Loucy (cell line): ENCODE measurements around the gene PNP.
"Not testable (repeated sequence)": the region's sequence is repeated elsewhere in the genome, so short reads cannot be mapped to it uniquely, and the experiment has no call there.

ENCODE experiments used
- H2AFZ ChIP-seq: fragments of 200-600 bp; sonication (generic); 2 replicates; pipeline ENCODE4 v1.6.0; 2016; ENCODE audit warnings: antibody characterized with exemption, mild to moderate bottlenecking, low read length, moderate library complexity
- H3F3A ChIP-seq: fragments of 200-600 bp; 2 replicates; pipeline ENCODE4 v1.6.0; 2016; ENCODE audit warnings: antibody characterized with exemption, low read depth, mild to moderate bottlenecking
- H3K27me3 ChIP-seq: fragments of 200-600 bp; sonication (generic); 2 replicates; pipeline ENCODE4 v1.6.1; 2014; ENCODE audit warnings: low read length, mild to moderate bottlenecking; ENCODE audit not compliant: insufficient read depth, poor library complexity, severe bottlenecking
- H3K36me3 ChIP-seq: fragments of 200-600 bp; sonication (generic); 2 replicates; pipeline ENCODE4 v1.6.1; 2016; ENCODE audit warnings: low read length; ENCODE audit not compliant: insufficient read depth
- H3K4me1 ChIP-seq: fragments of 200-600 bp; sonication (generic); 2 replicates; pipeline ENCODE4 v1.5.1; 2014; ENCODE audit warnings: low read length, mild to moderate bottlenecking; ENCODE audit not compliant: insufficient read depth, poor library complexity, severe bottlenecking
- H3K4me2 ChIP-seq: fragments of 200-600 bp; sonication (generic); 2 replicates; pipeline ENCODE4 v1.6.0; 2014; ENCODE audit warnings: antibody characterized with exemption, low read length, low read depth, mild to moderate bottlenecking; ENCODE audit not compliant: poor library complexity, severe bottlenecking
- H3K4me3 ChIP-seq: fragments of 200-600 bp; sonication (generic); 2 replicates; pipeline ENCODE4 v1.5.1; 2014; ENCODE audit warnings: low read length, mild to moderate bottlenecking, mixed read lengths; ENCODE audit not compliant: poor library complexity, severe bottlenecking
- H3K79me2 ChIP-seq: fragments of 200-600 bp; sonication (generic); 2 replicates; pipeline ENCODE4 v1.6.1; 2014; ENCODE audit warnings: low read length; ENCODE audit not compliant: insufficient read depth
- H3K9ac ChIP-seq: fragments of 200-600 bp; sonication (generic); 2 replicates; pipeline ENCODE4 v1.6.0; 2014; ENCODE audit warnings: mild to moderate bottlenecking, low read depth, low read length, moderate library complexity; ENCODE audit not compliant: poor library complexity, severe bottlenecking
- H3K9me2 ChIP-seq: fragments of 200-600 bp; sonication (generic); replicated peaks from 2 replicates; pipeline ENCODE4 v1.6.1; 2016; ENCODE audit warnings: low read depth, low read length, mixed read lengths
- H3K9me3 ChIP-seq: fragments of 200-600 bp; sonication (generic); 2 replicates; pipeline ENCODE4 v1.6.1; 2014; ENCODE audit warnings: mild to moderate bottlenecking, antibody characterized with exemption, low read length, low read depth; ENCODE audit not compliant: insufficient read depth
- H4K20me1 ChIP-seq: fragments of 200-600 bp; sonication (generic); 2 replicates; pipeline ENCODE4 v1.6.0; 2014; ENCODE audit warnings: antibody characterized with exemption, low read length, mild to moderate bottlenecking; ENCODE audit not compliant: insufficient read depth, poor library complexity, severe bottlenecking
- CTCF ChIP-seq: fragments of 200-600 bp; sonication (generic); conservative IDR thresholded peaks from 2 replicates; pipeline ENCODE4 v1.5.1; 2014; ENCODE audit warnings: mild to moderate bottlenecking, antibody characterized with exemption, low read length
- EZH2phosphoT487 ChIP-seq: fragments of 200-600 bp; IDR thresholded peaks from 2 replicates; pipeline ENCODE4 v1.6.1; 2018; ENCODE audit warnings: antibody characterized with exemption, mild to moderate bottlenecking, moderate library complexity, borderline replicate concordance

PNP gene

GRCh38 chr14:20503898-20504297 is 34.7 kb downstream of the PNP start:
- Histone ChIP-seq H3F3A (peaks cover 8% of the 10 kb centered on the region; the same call in 1 of the 2 replicates), H3K9me3 (no peaks in the 10 kb centered on the region), H3K9ac (no peak overlapping the region), H3K4me1 (peaks cover 15% of the 10 kb centered on the region), H3K4me2 (no peak overlapping the region), H3K9me2 (no peaks in the 10 kb centered on the region), H3K27me3 (no peaks in the 10 kb centered on the region), H3K79me2 (no peaks in the 10 kb centered on the region), H4K20me1 (no peaks in the 10 kb centered on the region), H2AFZ (peak overlapping the region; percentile 75; the same call in 1 of the 2 replicates), H3K36me3 (no peaks in the 10 kb centered on the region), H3K4me3 (no peak overlapping the region)
- TF ChIP-seq EZH2phosphoT487, result no peak
- no peak for TF ChIP-seq CTCF

DNA sequence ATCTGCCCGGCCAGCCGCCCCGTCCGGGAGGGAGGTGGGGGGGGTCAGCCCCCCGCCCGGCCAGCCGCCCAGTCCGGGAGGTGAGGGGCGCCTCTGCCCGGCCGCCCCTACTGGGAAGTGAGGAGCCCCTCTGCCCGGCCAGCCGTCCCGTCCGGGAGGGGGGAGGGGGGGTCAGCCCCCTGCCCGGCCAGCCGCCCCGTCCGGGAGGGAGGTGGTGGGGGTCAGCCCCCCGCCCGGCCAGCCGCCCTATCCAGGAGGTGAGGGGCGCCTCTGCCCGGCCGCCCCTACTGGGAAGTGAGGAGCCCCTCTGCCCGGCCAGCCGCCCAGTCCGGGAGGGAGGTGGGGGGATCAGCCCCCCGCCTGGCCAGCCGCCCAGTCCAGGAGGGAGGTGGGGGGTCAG is 37.1 kb downstream of the PNP start:
- H3K79me2 ChIP-seq, H3K4me3 ChIP-seq, H3F3A ChIP-seq, H3K9me3 ChIP-seq, H3K4me1 ChIP-seq, H2AFZ ChIP-seq, H3K27me3 ChIP-seq, H3K36me3 ChIP-seq, H3K9ac ChIP-seq, H3K4me2 ChIP-seq, H3K9me2 ChIP-seq, H4K20me1 ChIP-seq: not testable (repeated sequence)

GRCh38 chr14:20506752-20507151 is 37.5 kb downstream of the PNP start:
- H3K36me3 ChIP-seq, H3K9ac ChIP-seq, H3K9me3 ChIP-seq, H2AFZ ChIP-seq, H3K4me3 ChIP-seq, H3K4me1 ChIP-seq, H3K79me2 ChIP-seq, H3K27me3 ChIP-seq, H3K9me2 ChIP-seq, H3F3A ChIP-seq, H4K20me1 ChIP-seq, H3K4me2 ChIP-seq: not testable (repeated sequence)

DNA sequence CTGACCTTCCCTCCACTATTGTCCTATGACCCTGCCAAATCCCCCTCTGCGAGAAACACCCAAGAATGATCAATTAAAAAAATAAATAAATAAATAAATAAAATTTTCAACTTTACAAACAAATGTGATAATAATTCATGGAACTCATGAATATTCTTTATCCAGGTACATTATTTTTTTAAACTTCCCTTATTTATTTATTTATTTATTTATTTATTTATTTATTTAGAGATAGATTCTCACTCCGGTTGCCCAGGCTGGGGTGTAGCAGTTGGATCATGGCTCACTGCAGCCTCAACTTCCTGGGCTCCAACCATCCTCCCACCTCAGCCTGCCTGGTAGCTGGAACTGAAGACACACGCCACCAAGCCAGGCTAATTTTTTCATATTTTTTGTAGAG is 38.3 kb downstream of the PNP start:
- not testable (repeated sequence) for H3F3A ChIP-seq, H3K79me2 ChIP-seq, H3K36me3 ChIP-seq, H3K4me3 ChIP-seq, H2AFZ ChIP-seq, H3K9me3 ChIP-seq, H3K9me2 ChIP-seq, H4K20me1 ChIP-seq, H3K27me3 ChIP-seq, H3K4me1 ChIP-seq, H3K4me2 ChIP-seq, H3K9ac ChIP-seq

DNA sequence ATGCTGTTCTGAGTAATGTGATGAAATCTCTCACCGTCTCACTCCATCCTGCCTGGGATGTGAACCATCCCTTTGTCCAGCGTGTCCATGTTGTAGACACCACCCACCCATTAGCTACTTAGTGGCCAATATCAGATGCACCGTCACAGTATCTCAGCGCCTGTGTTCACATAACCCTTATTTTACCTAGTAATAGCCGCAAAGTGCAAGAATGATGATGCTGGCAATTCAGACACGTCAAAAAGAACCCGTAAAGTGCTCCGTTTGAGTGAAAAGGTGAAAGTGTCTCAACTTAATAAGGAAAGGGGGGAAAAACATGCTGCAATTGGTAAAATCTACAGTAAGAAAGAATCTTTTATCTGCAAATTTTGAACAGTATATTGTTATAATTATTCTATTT is 39.2 kb downstream of the PNP start:
- no peak overlapping the region for H3K4me3 ChIP-seq
- H3F3A ChIP-seq, result no peaks in the 10 kb centered on the region
- no peaks in the 10 kb centered on the region for H3K79me2 ChIP-seq
- H3K9me2 ChIP-seq, result no peaks in the 10 kb centered on the region
- H3K4me1 ChIP-seq, result no peaks in the 10 kb centered on the region
- no peak overlapping the region for H3K9ac ChIP-seq
- no peak for TF ChIP-seq EZH2phosphoT487
- no peak for TF ChIP-seq CTCF
- H3K27me3 ChIP-seq, result no peaks in the 10 kb centered on the region
- H3K9me3 ChIP-seq, result no peaks in the 10 kb centered on the region
- no peaks in the 10 kb centered on the region for H3K36me3 ChIP-seq
- H2AFZ ChIP-seq, result no peak overlapping the region
- H4K20me1 ChIP-seq, result no peaks in the 10 kb centered on the region
- no peak overlapping the region for H3K4me2 ChIP-seq
